Natural killer cell (primary cell): Measurements from ENCODE around the gene TLCD1. TPM values are rescaled to one million over a fixed set of nuclear protein-coding genes. Genes with fewer than 3 reads are reported as not detected.
A peak's percentile ranks its signal among the peaks of the same experiment; 100 is the strongest.

ENCODE experiments used
- ATAC-seq, 3 donors: fragments of 150-1000 bp in 2 of 3; fragments of 200-7000 bp in 1 of 3; cut with Tn5 transposase; 1 replicate in 1 of 3; 2 replicates in 2 of 3; pipeline ENCODE4 v1.10.0; 2021; ENCODE audit warnings: mild to moderate bottlenecking in 2 of 3, moderate library complexity in 2 of 3
- DNase-seq, 2 donors: peaks; one replicate each; pipeline versions ENCODE4 v3.0.0 to v3.0.0-alpha.2; 2013 to 2021; ENCODE audit warnings: mixed read lengths in 1 of 2
- H3K27ac ChIP-seq: one replicate; pipeline ENCODE4 v1.5.1; 2013; ENCODE audit warnings: mild to moderate bottlenecking, low read length
- H3K27me3 ChIP-seq: one replicate; pipeline ENCODE4 v1.6.1; 2013; ENCODE audit warnings: low read length; ENCODE audit not compliant: control insufficient read depth, insufficient read depth
- H3K36me3 ChIP-seq: one replicate; pipeline ENCODE4 v1.6.1; 2013; ENCODE audit warnings: low read length; ENCODE audit not compliant: control insufficient read depth, insufficient read depth
- H3K4me1 ChIP-seq: one replicate; pipeline ENCODE4 v1.6.1; 2013; ENCODE audit warnings: low read length; ENCODE audit not compliant: control insufficient read depth, insufficient read depth
- H3K4me3 ChIP-seq: one replicate; pipeline ENCODE4 v1.5.1; 2013; ENCODE audit warnings: low read length
- H3K9me3 ChIP-seq: one replicate; pipeline ENCODE4 v1.6.1; 2013; ENCODE audit warnings: low read length; ENCODE audit not compliant: control insufficient read depth, insufficient read depth
- H3K27ac Mint-ChIP-seq, 2 donors: one replicate each; pipeline ENCODE4 v1.8.0; 2022; ENCODE audit warnings: mild to moderate bottlenecking in 2 of 2, mixed read lengths in 2 of 2, moderate library complexity in 1 of 2
- H3K27me3 Mint-ChIP-seq, 2 donors: one replicate each; pipeline ENCODE4 v1.8.0; 2022; ENCODE audit warnings: low read depth in 2 of 2, mixed read lengths in 2 of 2
- H3K36me3 Mint-ChIP-seq: one replicate; pipeline ENCODE4 v1.8.0; 2022; ENCODE audit warnings: mixed read lengths
- H3K4me1 Mint-ChIP-seq, 2 donors: one replicate each; pipeline ENCODE4 v1.8.0; 2022; ENCODE audit warnings: mixed read lengths in 2 of 2
- H3K4me3 Mint-ChIP-seq: one replicate; pipeline ENCODE4 v1.8.0; 2022; ENCODE audit warnings: mild to moderate bottlenecking, moderate library complexity, mixed read lengths
- H3K9me3 Mint-ChIP-seq, 2 donors: one replicate each; pipeline ENCODE4 v1.8.0; 2022; ENCODE audit warnings: mixed read lengths in 2 of 2
- WGBS: methylation state at CpG from one replicate; pipeline ENCODE4 v1.1.7; 2013; ENCODE audit warnings: missing lambda C conversion rate; ENCODE audit not compliant: insufficient coverage; 5-methylcytosine and 5-hydroxymethylcytosine counted together
- intact Hi-C: fragments of 100-400 bp; cut with micrococcal nuclease; formaldehyde crosslinking; loops from one replicate; pipeline ENCODE4 v1.14.2; 2022
- total RNA-seq, 4 donors: library from RNA; stranded (reverse); fragments of 120-200 nt in 1 of 4; gene quantifications; one replicate each; pipeline versions ENCODE4 v1.2.3 to v1.2.4, GENCODE V29; 2013 to 2022
- TF ChIP-seq, protein P1 (sequence below): fragments of 200-600 bp; IDR thresholded peaks from one replicate; pipeline ENCODE4 v1.8.0; 2022; ENCODE audit warnings: antibody characterized with exemption

Gene TLCD1
- total RNA-seq, result 1 to 10 TPM in 1 of 3 donors, not detected in 2; 1.0 TPM
- total RNA-seq (2013), result 0.59 TPM

DNA sequence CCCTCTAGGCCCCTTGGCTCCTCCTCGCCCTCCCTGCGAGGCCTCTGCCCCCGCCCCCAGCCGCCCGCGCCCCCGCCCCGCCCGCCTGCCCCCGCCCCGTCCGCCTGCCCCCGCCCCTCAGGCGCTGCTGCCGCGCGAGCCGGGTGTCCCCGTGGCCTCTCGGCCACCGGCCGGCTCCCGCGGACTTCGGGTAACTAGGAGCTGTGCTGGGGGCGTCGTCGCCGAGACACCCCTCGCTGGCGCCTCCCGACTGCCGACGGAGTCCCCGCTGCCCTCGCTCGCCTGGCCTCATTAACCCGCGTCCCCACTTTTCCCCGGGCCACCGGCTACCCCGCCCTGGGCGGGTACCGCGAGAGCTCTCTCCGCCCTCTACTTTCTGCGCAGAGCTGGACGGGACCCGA is at the start of gene TLCD1:
Gene TLCD1, minus strand, starts transcription at position 8 of the 401 bp plus-strand sequence. CDS start 136 bp downstream, outside the sequence.
- DNase-seq (peak; percentile 42 to 77), ATAC-seq (peak; percentile 12 to 41 (median 40))
- intact Hi-C loops, result loop anchor here (2.0 to 5.0 kb wide), 4 partner anchors 36 to 566 kb away; partner anchors contain the start of genes FLOT2 and NUFIP2
- peak within 1 kb of the TSS; percentile 99 for H3K27ac ChIP-seq
- Mint-ChIP-seq H3K36me3 (no peaks in the 10 kb centered on the region), H3K4me1 (peaks cover 41% of the 10 kb centered on the region in 2 donors), H3K9me3 (no peaks in the 10 kb centered on the region), H3K4me3 (peak within 1 kb of the TSS; percentile 96), H3K27me3 (no peaks in the 10 kb centered on the region), H3K27ac (peak within 1 kb of the TSS; percentile 96)
- TF ChIP-seq, protein P1, sequence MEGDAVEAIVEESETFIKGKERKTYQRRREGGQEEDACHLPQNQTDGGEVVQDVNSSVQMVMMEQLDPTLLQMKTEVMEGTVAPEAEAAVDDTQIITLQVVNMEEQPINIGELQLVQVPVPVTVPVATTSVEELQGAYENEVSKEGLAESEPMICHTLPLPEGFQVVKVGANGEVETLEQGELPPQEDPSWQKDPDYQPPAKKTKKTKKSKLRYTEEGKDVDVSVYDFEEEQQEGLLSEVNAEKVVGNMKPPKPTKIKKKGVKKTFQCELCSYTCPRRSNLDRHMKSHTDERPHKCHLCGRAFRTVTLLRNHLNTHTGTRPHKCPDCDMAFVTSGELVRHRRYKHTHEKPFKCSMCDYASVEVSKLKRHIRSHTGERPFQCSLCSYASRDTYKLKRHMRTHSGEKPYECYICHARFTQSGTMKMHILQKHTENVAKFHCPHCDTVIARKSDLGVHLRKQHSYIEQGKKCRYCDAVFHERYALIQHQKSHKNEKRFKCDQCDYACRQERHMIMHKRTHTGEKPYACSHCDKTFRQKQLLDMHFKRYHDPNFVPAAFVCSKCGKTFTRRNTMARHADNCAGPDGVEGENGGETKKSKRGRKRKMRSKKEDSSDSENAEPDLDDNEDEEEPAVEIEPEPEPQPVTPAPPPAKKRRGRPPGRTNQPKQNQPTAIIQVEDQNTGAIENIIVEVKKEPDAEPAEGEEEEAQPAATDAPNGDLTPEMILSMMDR, result no peak
- peaks cover 56% of the 10 kb centered on the region for H3K4me1 ChIP-seq
- 0% methylated on average over 47 of the region's 49 CpGs for WGBS
- no peaks in the 10 kb centered on the region for H3K27me3 ChIP-seq
- peaks cover 37% of the 10 kb centered on the region for H3K36me3 ChIP-seq
- H3K4me3 ChIP-seq, result peak within 1 kb of the TSS; percentile 71
- H3K9me3 ChIP-seq, result no peaks in the 10 kb centered on the region

- H3K4me1 Mint-ChIP-seq, result peaks cover 27 to 34% of the 10 kb centered on the region in 2 donors
- intact Hi-C loops, result no loop called here
- no peak for ATAC-seq
- no peaks in the 10 kb centered on the region for H3K4me1 ChIP-seq
- H3K27me3 ChIP-seq, result no peaks in the 10 kb centered on the region
- H3K27me3 Mint-ChIP-seq, result no peaks in the 10 kb centered on the region
- no peaks in the 10 kb centered on the region for H3K9me3 Mint-ChIP-seq
- no peak overlapping the region for H3K4me3 Mint-ChIP-seq
- TF ChIP-seq, protein P1, result no peak
- H3K36me3 ChIP-seq, result peaks cover 3% of the 10 kb centered on the region
- no peak overlapping the region for H3K27ac Mint-ChIP-seq
- WGBS, result 96% methylated on average over 3 of the region's 3 CpGs
- no peak overlapping the region for H3K27ac ChIP-seq
- no peak for DNase-seq
- no peaks in the 10 kb centered on the region for H3K36me3 Mint-ChIP-seq
- H3K4me3 ChIP-seq, result no peak overlapping the region
- no peaks in the 10 kb centered on the region for H3K9me3 ChIP-seq
Measured at GRCh38 chr17:28774206-28774605, 48.2 kb upstream of the TLCD1 start.

DNA sequence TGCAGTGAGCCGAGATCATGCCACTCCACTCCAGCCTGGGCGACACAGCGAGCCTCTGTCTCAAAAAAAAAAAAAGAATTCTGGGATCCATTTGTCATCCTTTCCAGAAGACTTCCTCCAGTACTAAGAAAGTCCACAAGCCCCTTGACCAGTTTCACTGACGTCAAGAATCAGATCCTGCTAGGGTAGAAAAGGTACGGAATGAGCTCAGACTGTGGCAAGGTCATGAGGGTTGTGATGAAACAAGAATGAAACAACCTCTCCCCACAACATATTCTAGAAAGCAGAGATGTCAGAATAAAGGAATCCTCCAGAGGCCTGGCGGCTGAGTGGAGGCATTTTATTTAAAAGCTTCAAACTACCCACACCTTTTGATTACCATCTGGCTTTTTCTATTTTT is 47.7 kb upstream of the TLCD1 start:
- H3K27me3 Mint-ChIP-seq, result no peaks in the 10 kb centered on the region
- no peak overlapping the region for H3K27ac Mint-ChIP-seq
- TF ChIP-seq, protein P1, result no peak
- Histone ChIP-seq H3K36me3 (peaks cover 3% of the 10 kb centered on the region), H3K27ac (no peak overlapping the region), H3K9me3 (no peaks in the 10 kb centered on the region), H3K4me3 (no peak overlapping the region), H3K27me3 (no peaks in the 10 kb centered on the region), H3K4me1 (no peaks in the 10 kb centered on the region)
- H3K9me3 Mint-ChIP-seq, result no peaks in the 10 kb centered on the region
- DNase-seq, result no peak
- H3K4me1 Mint-ChIP-seq, result peaks cover 23 to 29% of the 10 kb centered on the region in 2 donors
- 98% methylated on average over 3 of the region's 6 CpGs for WGBS
- H3K4me3 Mint-ChIP-seq, result no peak overlapping the region
- ATAC-seq, result no peak
- no peaks in the 10 kb centered on the region for H3K36me3 Mint-ChIP-seq
- intact Hi-C loops, result no loop called here

DNA sequence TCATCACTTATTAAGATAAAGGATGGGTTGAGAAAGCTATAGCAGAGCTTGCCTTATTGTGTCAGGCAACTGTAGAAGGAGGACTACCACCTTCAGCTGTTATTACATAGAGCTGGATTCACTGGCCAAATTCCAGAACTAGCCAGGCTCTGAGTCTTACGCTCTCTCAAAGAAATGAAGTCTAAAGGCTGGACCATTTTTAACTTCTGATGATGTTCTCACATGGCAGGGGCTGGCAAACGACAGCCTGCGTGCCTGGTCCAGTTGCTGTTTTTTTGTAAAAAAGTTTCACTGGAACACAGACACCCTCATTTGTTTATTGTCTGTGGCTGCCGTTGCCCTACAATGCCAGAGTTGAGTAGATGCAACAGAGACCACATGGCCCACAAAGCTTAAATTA is 39.0 kb upstream of the TLCD1 start:
- Mint-ChIP-seq H3K27me3 (no peaks in the 10 kb centered on the region), H3K4me3 (no peak overlapping the region), H3K36me3 (peaks cover 6% of the 10 kb centered on the region), H3K27ac (no peak overlapping the region), H3K9me3 (no peaks in the 10 kb centered on the region), H3K4me1 (peaks cover 5 to 10% of the 10 kb centered on the region in 2 donors)
- TF ChIP-seq, protein P1, result no peak
- intact Hi-C loops, result loop anchor here (10.0 kb wide), 2 partner anchors 50 to 350 kb away; no protein-coding TSS in a partner anchor
- Histone ChIP-seq H3K36me3 (peaks cover 14% of the 10 kb centered on the region), H3K4me3 (no peak overlapping the region), H3K27me3 (no peaks in the 10 kb centered on the region), H3K27ac (no peak overlapping the region), H3K4me1 (no peaks in the 10 kb centered on the region), H3K9me3 (no peaks in the 10 kb centered on the region)
- DNase-seq, result no peak
- WGBS, result 92% methylated on average over 4 of the region's 4 CpGs
- no peak for ATAC-seq
